Epithelial cell of proximal tubule (primary cell): ENCODE results near the gene PLEKHG4B. TPM values are rescaled to one million over a fixed set of nuclear protein-coding genes. Genes with fewer than 3 reads are reported as not detected.

Experiments
- DNase-seq: peaks from one replicate; pipeline ENCODE4 v3.0.0-alpha.2; 2011; ENCODE audit warnings: low read depth
- H3K4me3 ChIP-seq: 2 replicates; pipeline ENCODE4 v1.5.1; 2011; ENCODE audit warnings: low read depth, mild to moderate bottlenecking, low read length
- total RNA-seq: library from RNA; depleted of rRNA; stranded (reverse); fragments of >200 nt; gene quantifications from 2 replicates; pipeline ENCODE4 v1.2.3, GENCODE V29; 2015
- TF ChIP-seq, protein P1 (sequence below): conservative IDR thresholded peaks from 2 replicates; pipeline ENCODE4 v1.5.1; 2012; ENCODE audit warnings: low read depth, mild to moderate bottlenecking, low read length

Gene PLEKHG4B
- total RNA-seq, 1 donor from 2014 or later, result 3.5 TPM

DNA sequence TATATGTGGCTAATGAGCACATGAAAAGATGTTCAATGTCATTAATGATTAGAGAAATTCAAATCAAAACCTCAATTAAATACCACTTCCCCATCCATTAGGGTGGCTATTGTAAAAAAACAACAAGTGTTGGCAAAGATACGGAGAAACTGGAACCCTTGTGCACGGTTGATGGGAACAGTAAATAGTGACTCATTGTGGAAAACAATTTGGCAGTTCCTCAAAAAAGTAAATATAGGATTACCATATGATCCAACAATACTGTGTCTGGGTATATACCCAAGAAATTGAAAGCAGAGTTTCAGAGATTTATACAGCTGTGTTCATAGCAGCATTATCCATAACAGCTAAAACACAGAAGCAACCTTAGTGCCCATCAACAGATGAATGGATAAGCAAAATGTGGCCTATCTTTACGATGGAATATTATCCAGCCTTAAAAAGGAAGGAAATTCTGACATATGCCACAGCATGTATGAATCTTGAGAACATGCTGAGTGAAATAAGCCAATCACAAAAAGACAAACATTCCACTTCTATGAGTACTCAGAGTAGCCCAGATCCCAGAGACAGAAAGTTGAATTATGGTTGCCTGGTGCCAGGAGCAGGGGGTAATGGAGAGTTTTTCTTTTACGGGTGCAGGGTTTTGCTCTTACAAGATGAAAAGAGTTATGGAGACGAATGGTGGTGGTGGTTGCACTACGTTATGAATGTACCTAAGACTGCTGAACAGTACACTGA lies 57.9 kb downstream of the PLEKHG4B start:
- H3K4me3 ChIP-seq, result no peak overlapping the region
- TF ChIP-seq, protein P1, sequence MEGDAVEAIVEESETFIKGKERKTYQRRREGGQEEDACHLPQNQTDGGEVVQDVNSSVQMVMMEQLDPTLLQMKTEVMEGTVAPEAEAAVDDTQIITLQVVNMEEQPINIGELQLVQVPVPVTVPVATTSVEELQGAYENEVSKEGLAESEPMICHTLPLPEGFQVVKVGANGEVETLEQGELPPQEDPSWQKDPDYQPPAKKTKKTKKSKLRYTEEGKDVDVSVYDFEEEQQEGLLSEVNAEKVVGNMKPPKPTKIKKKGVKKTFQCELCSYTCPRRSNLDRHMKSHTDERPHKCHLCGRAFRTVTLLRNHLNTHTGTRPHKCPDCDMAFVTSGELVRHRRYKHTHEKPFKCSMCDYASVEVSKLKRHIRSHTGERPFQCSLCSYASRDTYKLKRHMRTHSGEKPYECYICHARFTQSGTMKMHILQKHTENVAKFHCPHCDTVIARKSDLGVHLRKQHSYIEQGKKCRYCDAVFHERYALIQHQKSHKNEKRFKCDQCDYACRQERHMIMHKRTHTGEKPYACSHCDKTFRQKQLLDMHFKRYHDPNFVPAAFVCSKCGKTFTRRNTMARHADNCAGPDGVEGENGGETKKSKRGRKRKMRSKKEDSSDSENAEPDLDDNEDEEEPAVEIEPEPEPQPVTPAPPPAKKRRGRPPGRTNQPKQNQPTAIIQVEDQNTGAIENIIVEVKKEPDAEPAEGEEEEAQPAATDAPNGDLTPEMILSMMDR, result no peak
- no peak for DNase-seq

DNA sequence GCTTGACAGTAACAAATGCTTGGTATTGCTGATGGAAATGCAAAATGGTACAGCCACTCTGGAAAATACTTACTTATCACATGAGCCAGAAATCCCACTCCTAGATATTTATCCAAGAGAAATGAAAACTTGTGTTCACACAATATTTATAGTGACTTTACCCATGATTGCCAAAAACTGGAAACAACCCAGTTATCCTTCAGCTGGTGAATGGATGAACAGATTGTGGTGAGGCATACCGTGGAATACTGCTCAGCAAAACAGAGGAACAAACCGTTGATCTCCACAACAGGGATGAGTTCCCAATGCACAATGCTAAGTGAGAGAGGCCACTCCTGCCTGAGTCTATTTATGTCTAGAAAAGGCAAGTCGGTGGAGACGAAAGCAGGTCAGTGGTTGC lies 58.8 kb downstream of the PLEKHG4B start:
- TF ChIP-seq, protein P1, result no peak
- no peak for DNase-seq
- no peak overlapping the region for H3K4me3 ChIP-seq

DNA sequence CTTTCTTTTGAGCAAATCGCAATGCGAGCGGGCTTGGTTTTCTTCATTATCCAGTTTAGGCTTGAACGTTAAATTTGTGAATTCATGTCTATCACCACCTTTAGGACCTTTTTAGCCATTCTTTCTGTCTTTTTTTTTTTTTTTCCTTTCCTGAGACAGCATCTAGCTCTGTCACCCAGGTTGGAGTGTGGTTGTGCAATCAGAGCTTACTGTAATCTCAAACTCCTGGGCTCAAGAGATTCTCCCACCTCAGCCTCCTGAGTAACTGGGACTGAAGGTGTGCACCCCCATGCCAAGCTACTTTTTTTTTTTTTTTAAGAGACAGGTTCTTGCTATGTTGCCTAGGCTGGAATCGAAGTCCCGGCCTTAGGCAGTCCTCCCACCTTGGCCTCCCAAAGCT lies 60.1 kb downstream of the PLEKHG4B start:
- H3K4me3 ChIP-seq, result no peak overlapping the region
- DNase-seq, result no peak
- TF ChIP-seq, protein P1, result no peak

DNA sequence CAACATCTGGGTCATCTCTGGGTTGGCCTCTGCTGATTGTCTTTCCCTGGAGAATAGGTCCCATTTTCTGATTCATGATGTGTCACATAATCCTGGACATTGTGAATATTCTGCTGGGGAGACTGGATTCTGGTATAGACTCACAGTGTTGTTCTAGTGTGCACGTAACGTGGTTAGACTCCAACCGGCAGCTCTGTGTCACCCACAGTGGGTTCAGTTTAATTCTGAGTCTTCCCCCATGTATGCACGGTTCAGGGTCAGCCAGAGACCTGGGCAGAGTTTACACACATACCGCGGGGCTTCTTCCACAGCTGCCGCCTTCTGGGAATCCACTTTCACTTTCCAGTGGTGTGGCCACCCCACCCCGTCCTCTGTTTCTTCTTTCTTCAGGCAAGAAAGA lies 61.3 kb downstream of the PLEKHG4B start:
- DNase-seq, result no peak
- TF ChIP-seq, protein P1, result no peak
- H3K4me3 ChIP-seq, result no peak overlapping the region

DNA sequence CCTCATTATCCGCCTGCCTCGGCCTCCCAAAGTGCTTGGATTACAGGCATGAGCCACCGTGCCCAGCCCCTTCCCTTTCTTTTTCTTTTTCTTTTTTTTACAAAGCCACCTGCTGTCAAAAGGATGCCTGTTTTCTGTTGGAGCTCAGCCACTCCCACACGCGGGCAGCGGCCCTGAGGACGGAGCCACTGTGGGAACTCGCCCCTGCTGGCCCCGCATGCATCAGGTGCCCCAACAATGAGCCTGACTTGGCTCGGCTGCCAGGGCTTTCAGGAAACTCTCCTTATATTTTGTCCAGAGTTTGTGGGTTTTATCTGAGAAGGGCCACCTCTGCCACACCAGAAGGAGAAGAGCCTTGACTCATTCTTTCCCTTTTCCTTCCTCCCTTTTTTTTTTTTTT lies 62.3 kb downstream of the PLEKHG4B start:
- TF ChIP-seq, protein P1, result no peak
- DNase-seq, result no peak
- H3K4me3 ChIP-seq, result no peak overlapping the region

DNA sequence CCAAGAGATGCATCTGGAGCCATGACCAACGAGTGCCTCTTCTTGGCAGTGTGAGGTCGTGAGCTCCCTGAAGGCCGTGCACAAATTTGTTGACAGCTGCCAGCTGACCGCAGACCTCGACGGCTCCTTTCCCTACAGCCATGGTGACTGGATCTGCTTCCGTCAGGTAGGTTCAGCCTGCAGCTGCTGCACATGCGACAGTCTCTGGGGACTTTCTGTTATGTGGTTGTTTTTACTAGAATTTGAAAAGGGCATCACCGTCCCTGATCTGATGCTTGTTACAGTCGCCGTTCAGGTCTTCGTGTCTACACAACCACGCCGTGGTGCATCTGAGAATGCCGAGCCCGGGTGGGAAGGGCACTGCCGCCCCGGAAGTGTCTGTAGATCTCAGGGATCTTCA lies 62.9 kb downstream of the PLEKHG4B start:
- no peak for DNase-seq
- TF ChIP-seq, protein P1, result no peak

More for the DNA sequence above, 62.9 kb downstream of the PLEKHG4B start:
- H3K4me3 ChIP-seq, result no peak overlapping the region
